Measurements from ENCODE around the gene CD209.
A peak's percentile ranks its signal among the peaks of the same experiment; 100 is the strongest.
"Not testable (repeated sequence)": the region's sequence is repeated elsewhere in the genome, so short reads cannot be mapped to it uniquely, and the experiment has no call there.

Gene CD209

DNA sequence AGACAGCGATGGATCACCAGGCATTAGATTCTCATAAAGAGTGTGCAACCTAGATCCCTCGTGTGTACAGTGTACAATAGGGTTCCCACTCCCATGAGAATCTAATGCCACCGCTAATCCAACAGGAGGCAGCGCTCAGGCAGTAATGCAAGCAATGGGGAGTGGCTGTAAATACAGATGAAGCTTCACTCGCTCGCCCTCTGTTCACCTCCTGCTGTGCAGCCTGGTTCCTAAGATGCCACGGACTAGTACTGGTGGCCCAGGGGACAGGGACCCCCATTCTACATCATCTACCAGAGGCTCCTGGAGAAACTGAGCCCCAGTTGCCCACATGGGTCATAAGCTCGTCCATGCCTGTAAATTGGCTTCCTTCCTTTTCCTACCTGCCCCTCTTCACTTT, 23.7 kb upstream of the CD209 start:
- DNase-seq (ENCODE audit: low read depth in 1 of 2, low spot score in 1 of 2) = no peak

DNA sequence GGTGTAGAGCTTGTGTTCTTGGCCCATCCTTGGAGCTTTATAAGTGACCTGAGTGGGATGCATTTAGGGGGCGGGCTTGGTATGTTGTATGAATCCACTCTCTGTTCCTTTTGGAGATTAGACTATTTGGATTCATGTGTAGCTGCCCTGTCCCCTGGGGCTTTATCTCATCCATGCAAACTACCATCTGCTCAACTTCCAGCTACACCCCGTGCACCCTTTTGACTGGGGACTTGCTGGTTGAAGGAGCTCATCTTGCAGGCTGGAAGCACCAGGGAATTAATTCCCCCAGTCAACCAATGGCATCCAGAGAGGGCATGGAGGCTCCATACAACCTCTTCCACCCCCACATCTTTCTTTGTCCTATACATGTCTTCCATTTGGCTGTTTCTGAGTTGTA, 21.8 kb upstream of the CD209 start:
- no peak for DNase-seq (ENCODE audit: low read depth in 1 of 2, low spot score in 1 of 2)

DNA sequence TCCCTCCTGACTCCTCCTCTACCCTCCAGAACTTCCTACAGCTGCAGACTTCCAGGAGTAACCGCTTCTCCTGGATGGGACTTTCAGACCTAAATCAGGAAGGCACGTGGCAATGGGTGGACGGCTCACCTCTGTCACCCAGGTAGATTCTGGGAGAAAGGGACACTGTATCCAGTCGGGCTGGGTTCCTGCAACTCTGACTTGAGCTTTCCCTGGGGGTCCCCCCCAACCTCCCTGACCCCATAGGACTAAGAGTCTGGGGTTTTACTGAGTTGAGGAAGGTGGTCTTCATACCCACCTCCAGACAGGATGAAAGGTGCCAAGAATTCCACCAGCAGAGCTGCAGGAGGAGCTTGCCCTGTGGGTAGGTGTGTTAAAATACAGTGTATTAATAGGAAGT, 20.2 kb upstream of the CD209 start:
- no peak for DNase-seq (ENCODE audit: low read depth in 1 of 2, low spot score in 1 of 2)

DNA sequence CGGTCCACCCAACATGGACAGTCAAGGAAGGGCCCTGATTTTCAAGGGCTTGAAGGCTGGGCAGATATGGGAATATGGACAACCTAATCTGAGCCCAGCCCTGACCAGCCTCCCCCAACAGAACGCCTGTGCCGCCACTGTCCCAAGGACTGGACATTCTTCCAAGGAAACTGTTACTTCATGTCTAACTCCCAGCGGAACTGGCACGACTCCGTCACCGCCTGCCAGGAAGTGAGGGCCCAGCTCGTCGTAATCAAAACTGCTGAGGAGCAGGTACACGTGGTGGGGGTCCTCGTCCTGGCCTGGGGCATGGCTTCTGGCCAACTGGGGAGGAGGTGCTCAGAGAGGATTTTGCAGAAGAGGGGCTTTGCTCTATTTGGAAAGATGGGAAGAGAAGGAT, 19.2 kb upstream of the CD209 start:
- DNase-seq (ENCODE audit: low read depth in 1 of 2, low spot score in 1 of 2) = no peak

DNA sequence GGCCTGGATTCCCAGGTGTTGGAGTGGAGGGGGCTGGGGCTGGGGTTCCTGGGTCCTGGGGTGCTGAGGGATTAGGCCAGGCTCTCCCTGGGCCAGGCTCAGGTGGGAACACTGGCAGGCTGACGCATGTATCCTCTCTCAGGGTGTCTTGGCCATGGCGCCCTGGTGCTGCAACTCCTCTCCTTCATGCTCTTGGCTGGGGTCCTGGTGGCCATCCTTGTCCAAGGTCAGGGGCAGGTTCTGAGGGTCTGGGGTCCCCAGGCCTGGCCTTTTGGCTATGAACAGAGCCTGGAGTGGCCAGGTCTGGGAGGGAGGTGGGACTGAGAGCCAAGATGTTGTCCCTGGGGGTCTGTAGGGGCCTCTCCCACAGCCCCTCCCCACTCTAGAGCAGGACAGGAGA, 17.7 kb upstream of the CD209 start:
- DNase-seq (ENCODE audit: low read depth in 1 of 2, low spot score in 1 of 2) = not testable (repeated sequence)

DNA sequence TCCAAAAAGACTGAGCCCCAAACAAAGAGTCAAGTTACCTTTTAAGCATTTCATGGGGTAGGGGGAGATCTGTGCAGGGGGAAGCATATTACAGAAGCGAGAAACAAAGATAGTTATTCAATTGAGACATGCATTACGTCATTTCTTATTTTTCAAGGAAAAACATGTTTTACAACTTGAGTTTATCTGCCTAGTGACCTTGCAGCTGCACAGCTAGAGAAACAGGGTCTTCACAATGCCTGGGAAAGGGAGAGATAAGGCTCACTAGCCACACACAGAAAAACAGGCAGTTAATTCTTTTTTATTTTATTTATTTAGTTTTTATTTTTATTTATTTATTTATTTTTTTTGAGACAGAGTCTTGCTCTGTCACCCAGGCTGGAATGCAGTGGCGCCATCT, 16.8 kb upstream of the CD209 start:
- DNase-seq (ENCODE audit: low read depth in 1 of 2, low spot score in 1 of 2) = not testable (repeated sequence)

DNA sequence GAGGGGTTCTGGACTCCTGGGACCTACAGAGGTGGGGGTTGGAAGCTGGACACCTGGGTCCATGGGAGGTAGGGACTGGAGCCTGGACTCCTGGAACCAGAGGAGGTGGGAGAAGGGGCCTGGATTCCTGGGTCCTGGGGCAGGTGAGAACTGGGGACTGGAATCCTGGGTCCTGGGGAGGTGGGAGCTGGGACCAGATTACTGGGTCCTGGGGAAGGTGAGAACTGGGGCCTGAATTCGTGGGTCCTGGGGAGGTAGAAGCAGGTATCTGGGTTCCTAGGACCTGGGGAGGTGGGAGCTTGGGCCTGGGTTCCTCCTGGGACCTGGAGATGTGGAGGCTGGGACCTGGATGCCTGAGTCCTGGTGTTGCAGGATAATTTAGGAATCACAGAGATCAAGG, 16.4 kb upstream of the CD209 start:
- no peak for DNase-seq (ENCODE audit: low read depth in 1 of 2, low spot score in 1 of 2)

DNA sequence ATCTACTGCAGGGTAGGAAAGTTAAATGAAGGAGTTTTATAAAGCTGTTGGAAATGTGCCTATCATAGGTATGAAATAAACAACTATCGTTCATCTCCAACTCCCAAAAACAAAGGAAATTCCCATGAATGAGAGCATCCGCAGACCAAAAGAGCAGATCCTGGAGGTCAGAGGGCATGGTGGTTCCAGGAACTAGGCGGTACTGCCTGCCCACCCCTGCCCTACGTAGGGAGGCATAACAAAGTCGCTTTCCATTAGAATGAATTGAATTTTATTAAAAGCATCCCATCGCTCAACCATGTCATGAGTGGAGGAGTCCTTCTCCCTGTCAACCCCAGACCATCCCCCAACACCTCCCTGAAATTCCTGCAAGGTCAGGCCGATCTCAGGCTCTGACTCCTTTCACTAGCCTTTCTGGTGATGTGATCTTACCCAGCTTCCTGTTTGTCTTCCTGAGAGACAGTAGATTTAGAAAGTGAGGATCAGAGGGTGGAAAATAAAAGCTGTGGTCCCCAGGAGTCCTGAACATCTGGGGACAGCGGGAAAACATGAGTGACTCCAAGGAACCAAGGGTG, 15.5 kb upstream of the CD209 start, which contains the start of gene CLEC4M:
CLEC4M (plus strand) TSS at position 525 of the 575 bp plus-strand sequence; CDS start at position 549, 24 bp downstream.
- no peak for DNase-seq (ENCODE audit: low read depth in 1 of 2, low spot score in 1 of 2)

DNA sequence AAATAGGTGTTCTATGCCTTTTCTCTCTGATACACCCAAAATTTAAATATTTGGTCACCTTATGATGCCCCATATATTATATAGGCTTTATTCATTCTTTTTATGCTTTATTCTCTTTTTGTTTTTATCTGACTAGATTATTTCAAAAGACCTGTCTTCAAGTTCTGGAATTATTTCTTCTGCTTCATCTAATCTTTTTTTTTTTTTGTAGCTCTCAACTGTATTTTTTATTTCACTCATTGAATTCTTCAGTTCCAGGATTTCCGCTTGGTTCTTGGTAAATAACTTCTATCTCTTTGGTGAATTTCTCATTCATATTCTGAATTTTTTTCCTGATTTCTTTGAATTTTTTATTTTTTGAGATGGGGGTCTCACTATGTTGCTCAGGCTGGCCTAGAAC, 11.8 kb upstream of the CD209 start:
- DNase-seq (ENCODE audit: low read depth in 1 of 2, low spot score in 1 of 2) = no peak

DNA sequence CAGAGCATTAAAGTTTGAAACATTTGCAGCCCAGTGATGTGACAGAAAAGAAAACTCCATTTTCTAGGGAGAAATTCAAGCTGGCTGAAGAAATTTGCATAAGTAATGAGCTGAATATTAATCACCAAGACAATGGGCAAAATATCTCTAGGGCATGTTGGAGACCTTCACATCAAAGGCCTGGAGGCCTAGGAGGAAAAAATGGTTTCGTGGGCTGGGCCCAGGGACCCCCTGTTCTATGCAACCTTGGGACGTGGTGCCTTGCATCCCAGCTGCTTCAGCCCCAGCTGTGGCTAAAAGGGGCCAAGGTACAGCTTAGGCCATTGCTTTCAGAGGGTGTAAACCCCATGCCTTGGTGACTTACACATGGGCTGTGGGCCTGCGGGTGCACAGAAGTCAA, 10.0 kb upstream of the CD209 start:
- no peak for DNase-seq (ENCODE audit: low read depth in 1 of 2, low spot score in 1 of 2)

DNA sequence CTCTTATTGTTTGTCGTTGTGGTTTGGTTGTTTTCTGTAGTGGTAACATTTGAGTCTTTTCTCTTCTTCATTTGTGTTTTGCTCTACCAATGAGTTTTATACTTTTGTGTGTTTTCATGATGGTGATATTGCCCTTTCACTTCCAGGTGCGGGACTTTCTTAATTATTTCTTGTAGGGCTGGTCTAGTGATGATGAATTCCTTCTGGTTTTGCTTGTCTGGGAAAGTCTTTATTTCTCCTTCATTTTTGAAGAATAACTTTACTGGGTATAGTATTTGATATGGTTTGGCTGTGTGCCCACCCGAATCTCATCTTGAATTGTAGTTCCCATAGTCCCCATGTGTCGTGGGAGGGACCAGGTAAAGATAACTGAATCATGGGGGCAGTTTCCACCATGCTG, 8.9 kb upstream of the CD209 start:
- DNase-seq (ENCODE audit: low read depth in 1 of 2, low spot score in 1 of 2) = no peak

DNA sequence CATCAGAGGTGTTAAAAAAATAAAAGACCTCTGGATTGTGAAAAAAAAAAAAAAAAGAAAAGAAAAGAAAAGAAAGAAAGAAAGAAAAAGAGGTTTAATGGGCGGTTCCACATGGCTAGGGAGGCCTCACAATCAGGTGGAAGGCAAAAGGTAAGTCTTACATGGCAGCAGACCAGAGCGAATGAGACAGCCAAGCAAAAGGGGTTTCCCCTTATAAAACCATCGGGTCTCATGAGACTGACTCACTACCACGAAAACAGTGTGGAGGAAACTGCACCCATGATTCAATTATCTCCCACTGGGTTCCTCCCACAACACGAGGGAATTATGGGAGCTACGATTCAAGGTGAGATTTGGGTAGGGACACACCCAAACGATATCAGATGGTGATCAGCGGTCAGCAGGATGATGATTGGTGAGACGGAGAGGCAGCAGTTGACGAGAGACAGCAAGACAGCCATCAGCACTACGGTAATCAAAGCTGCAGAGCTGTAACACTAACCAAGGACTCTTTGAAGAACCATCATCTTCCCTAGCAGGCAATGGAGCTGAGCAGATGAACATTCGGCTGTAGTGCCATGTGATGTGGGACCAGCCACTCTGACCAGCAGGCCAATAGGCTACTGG, 3.9 kb upstream of the CD209 start:
- DNase-seq (ENCODE audit: low read depth in 1 of 2, low spot score in 1 of 2) = peak in 1 of 2 donors; percentile 61

DNA sequence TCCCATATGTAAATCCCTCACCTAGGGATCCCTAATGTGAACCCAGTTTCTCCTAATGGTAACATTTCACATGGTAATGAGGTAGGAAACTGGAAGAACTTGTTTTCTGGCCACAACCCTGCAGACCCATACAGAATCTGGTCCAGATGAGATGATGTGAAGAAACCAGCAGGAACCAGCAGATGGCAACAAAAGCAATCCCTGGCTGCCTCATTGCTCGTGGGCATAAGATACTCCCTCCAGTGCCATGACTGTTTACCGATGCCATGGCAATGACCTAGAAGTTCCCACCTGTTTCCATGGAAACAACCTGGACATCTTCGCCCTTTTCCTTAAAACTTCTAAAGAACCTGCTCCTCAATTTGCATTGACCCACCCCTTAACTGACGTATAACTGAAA, 1.4 kb upstream of the CD209 start:
- DNase-seq (ENCODE audit: low read depth in 1 of 2, low spot score in 1 of 2) = no peak

DNA sequence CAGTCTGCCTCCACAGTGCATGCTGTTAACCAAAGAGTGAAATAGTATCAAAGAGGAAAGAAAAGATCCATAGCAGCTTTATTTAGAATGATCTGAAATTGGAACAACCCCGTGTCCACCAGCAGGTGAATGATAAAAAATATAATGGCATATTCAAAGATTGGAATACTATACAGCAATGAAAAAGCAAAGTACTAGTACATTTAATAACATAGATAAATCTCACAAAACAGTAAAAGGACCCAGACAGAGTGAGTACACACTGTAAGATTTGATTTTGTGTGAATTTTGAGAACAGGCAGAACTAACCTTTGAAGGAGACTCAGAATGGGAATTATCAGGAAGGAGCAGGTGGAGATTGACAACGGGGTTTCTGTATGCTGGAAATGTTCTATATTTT, 837 bp upstream of the CD209 start:
- DNase-seq (ENCODE audit: low read depth in 1 of 2, low spot score in 1 of 2) = no peak

DNA sequence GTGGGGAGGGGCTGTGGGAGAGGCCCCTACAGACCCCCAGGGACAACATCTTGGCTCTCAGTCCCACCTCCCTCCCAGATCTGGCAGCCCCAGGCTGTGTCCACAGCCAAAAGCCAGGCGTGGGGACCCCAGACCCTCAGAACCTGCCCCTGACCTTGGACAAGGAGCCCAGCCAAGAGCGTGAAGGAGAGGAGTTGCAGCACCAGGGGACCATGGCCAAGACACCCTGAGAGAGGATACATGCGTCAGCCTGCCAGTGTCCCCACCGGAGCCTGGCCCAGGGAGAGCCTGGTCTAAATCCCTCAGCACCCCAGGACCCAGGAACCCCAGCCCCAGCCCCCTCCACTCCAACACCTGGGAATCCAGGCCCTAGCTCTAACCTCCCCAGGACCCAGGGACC, 1.0 kb downstream of the CD209 start:
- DNase-seq (ENCODE audit: low read depth in 1 of 2, low spot score in 1 of 2) = not testable (repeated sequence)

DNA sequence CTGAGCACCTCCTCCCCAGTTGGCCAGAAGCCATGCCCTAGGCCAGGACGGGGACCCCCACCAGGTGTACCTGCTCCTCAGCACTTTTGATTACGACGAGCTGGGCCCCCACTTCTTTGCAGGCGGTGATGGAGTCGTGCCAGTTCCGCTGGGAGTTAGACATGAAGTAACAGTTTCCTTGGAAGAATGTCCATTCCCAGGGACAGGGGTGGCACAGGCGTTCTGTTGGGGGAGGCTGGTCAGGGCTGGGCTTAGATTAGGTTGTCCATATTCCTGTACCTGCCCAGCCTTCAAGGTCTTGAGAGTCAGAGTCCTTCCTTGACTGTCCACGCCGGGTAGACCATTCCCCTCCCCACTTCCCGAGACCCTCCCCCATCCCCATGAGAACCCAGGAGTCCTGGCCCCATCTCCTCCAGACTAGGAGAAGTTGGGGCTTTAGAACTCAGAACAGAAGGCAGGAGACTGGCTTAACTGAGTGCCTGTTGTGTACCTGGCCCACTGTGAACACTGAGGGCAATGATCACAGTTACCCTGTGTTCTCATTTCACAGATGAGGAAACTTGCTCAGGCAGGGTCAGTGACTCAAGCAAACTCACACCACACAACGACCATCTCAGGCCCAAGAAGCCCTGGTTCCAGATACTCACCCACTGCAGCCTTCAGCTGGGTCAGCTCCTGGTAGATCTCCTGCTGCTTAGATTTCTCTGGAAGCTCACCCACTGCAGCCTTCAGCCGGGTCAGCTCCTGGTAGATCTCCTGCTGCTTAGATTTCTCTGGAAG, 2.3 kb downstream of the CD209 start:
- no peak for DNase-seq (ENCODE audit: low read depth in 1 of 2, low spot score in 1 of 2)

DNA sequence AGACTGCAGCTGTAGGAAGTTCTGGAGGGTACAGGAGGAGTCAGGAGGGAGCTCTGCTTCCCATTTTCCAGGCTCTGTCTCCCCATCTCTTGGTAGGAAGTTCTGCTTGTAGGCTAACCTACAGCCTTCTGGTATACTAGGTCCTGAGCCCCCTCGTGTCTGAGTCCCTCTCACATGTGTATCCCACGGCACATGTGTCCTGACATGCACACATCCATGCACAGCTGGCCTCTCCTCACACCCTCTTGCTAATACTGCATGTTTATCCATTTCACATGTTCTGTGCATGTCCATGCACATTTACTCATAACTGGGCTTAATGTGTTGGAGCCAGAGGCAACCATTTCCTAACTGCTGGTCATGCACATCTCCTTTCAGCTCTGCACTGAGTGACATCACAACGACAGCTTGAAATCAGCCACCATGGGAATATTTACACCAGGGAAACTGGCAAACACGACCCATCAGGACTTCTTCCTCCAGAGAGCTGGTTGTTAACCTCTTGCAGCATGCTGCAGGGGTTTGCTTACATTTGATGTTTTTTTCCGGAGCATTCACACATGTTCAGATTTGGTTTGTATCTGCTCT, 3.0 kb downstream of the CD209 start:
- DNase-seq (ENCODE audit: low read depth in 1 of 2, low spot score in 1 of 2) = no peak

DNA sequence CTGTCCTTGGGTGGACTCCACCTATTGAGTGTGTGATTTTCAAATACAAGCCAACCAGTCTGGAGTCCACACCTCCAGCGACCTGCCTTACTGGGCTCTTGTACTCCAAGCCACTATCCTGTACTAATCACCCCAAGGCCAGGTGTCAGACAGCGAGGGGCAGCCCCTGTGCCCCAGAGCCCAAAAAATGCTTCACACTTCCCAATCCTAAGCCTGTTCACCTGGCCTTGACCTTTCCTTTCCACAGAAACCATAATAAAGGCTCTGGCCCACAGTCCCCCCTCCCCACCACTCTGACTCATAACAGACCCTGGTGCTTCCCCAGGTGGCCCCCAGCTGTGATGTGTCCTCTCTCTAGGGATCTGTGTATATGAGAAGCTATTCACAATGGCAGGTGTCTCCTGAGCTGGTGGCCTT, 3.9 kb downstream of the CD209 start:
- no peak for DNase-seq (ENCODE audit: low read depth in 1 of 2, low spot score in 1 of 2)

DNA sequence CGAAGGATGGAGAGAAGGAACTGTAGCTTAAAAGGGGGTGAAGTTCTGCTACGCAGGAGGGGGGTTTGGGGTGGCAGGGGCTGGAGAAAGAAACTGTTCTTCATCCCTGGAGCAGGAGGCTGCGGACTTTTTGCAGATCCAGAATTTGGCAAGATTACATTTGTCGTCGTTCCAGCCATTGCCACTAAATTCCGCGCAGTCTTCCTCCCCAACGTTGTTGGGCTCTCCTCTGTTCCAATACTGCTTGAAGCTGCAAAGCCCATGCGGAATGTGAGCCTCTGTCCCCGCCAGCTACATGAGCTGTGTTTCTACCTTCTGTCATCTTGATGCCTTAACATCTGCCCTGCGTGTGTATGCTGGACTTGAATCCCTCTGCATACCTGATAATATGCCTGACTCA, 4.3 kb downstream of the CD209 start:
- no peak for DNase-seq (ENCODE audit: low read depth in 1 of 2, low spot score in 1 of 2)

DNA sequence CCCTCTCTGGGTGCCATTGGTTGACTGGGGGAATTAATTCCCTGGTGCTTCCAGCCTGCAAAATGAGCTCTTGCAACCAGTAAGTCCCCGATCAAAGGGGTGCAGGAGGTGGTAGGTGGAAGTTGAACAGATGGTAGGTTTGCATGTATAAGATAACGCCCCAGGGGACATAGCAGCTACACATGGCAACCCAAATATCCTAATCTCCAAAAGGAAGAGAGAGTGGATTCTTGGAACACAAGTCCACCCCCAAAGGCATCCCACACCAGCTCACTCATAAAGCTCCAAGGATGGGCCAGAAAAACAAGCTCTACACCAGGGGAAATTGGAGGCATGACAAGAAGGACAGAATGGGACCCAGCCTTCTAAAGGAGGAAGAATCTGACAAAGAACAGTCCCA, 4.8 kb downstream of the CD209 start:
- no peak for DNase-seq (ENCODE audit: low read depth in 1 of 2, low spot score in 1 of 2)

DNA sequence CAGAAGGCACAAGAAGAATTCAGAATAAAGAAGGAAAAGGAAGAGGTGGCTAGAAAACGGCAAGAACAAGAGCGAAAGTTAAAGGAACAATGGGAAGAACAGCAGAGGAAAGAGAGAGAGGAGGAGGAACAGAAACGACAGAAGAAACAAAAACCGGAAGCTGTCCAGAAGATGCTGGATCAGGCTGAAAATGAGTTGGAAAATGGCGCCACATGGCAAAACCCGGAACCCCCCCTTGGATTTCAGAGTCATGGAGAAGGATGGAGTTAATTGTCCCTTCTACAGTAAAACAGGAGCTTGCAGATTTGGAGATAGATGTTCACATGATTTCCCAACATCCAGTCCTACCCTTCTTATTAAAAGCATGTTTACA, 6.7 kb downstream of the CD209 start:
- DNase-seq (ENCODE audit: low read depth in 1 of 2, low spot score in 1 of 2) = no peak

All from activated CD4-positive, alpha-beta T cell treated with anti-CD3 and anti-CD28 coated beads, Interleukin-2, amount 50 U/mL, for 24 hours (primary cell).